DMS114 treated with DMSO at 0.1 percent for 48 hours (cell line): ENCODE data around the gene RPL29.
"Not testable (repeated sequence)": the region's sequence is repeated elsewhere in the genome, so short reads cannot be mapped to it uniquely, and the experiment has no call there.

Experiments used
- DNase-seq: peaks from one replicate; lab custom pipeline; 2025; ENCODE audit not compliant: unreplicated experiment; lab: John Stamatoyannopoulos, UW

The RPL29 gene

DNA sequence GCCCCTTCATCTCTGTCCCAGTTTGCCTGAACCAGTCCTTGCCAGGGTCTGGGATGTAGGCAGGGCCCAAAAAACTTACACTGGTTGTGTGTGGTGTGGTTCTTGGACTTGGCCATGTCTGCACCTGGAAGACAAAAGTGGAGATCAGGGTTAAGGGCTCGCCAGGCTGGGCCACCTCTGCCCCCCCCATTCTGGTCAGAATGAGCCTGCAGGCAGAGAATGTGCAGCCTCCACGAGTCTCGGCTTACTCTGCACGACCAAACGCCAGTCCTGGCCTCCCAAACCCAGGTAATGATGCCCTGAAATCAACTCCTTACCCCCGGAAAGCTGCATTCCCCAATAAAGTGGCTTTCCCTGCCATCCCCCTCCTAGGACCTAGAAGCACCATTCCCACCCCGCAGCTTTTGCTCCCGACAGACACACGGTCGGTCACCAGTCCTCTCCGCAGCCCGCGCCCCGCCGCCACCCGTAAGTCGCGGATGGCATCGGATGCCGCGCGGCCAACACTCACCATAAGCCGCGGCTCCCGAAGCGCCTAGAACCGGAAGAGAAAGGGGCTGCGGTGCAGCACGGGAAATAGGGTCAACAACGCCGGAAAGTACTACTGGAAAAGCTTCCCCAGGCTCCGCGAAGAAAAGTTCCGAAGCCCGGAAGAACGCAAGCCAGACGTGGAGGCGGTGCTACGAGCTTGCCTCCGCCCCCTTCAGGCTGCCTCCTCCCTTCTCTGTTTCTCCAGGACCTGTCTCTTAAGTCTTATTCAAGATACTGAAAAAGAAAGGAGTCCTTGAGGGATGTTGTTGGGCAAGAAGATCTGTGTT lies at the start of gene RPL29:
RPL29 (minus strand) TSS at position 550 of the 818 bp plus-strand sequence; CDS start at position 116, 434 bp downstream.
- peak; percentile 94 for DNase-seq

DNA sequence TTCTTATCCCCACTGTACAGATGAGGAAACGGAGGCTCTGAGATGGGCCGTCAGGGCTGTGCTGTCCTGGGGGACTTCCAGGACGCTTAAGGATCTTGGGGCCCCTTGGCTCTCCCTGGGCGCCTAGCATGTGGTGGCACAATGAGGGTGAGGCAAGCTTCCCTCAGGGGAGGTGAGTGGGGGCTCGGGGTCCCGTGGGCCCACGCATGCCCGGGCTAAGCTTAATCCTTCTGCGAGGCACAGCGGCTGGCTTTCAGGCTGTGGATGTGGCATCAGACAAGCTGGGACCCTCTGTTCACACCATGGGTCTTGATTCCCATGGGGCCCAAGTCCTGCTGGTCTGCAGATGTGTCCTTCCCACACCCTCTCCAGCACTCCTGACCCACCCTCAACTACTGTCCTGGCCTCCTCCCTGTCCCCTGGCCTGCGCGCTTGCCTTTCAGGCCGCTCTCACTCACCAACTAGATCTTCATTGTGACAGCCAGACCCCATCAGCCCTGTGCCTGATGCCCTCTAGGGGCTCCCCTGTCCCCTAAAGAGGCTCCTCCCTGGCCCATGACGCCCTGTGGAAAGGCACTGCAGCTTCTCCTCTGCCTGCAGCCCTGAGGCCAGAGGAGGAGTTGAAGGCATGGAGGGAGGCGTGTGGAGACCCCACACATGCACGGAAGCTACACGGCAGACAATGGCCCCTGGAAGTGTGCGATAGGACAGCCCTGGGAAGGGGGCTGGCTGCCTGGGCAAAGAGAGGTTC lies 49.3 kb upstream of the RPL29 start:
- no peak for DNase-seq

- no peak for DNase-seq
Measured at GRCh38 chr3:52043750-52044149, 48.1 kb upstream of the RPL29 start.

DNA sequence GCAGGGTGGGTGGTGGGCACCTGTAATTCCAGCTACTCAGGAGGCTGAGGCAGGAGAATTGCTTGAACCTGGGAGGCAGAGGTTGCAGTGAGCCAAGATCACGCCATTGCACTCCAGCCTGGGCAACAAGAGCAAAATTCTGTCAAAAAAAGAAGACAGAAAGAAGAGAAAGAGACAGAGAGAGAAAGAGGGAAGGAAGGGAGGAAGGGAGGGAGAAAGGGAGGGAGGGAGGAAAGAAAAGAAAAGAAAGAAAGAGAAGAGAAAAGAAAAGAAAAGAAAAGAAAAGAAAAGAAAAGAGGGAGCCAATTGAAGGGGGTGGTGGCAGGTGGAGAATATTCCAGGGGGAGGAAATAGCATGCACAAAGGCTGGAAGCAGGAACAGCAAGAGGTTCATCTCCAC lies 47.3 kb upstream of the RPL29 start:
- not testable (repeated sequence) for DNase-seq

DNA sequence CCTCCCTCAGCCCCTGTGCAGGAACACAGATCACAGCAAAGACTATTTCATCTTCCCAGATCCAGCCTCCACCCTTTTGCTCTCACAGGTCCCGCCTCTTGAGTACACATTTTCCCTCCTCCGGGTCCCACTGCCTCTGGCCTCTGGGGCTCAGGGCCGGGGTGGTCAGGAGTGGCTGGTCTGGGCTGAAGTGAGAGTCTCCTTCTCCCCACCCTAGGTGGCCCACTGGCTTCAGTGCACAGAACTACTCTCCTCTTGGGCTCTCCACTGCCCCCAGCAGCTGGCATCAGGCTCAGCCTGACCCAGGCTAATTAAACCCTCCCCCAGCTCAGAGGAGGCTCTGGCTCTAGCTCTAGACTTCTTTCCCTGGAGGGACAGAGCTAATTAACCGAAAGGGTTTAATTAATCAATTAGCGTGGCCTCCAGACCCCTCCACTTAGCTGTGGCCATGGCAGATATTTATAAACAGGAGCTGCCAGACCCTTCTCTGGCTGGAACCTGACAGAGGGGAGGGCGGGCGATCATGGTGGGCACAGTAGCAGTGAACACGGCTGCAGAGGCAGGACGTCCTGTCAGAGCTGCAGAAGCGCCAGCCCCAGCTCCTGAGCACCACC lies 45.5 kb upstream of the RPL29 start:
- DNase-seq, result no peak

- no peak for DNase-seq
Measured at GRCh38 chr3:52040600-52040999, 44.9 kb upstream of the RPL29 start.

DNA sequence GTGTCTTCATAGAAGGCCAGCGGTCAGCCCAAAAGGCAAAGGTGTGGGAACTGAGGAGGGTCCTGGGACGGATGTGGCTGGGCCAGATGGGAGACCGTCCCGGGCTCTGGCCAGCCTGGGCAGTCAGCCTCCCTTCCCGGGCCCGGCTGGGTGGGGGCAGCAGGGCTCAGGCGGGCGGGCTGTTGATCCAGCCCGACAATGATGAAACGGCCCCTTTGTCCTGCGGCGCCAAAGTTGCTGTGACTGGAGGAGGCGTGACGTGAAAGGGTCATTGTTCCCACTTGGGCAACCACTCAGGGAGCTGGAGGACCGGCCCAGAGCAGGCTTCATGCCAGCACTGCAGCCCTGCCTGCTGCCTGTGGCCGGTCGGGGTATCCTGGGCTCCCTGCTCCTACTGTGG lies 44.2 kb upstream of the RPL29 start:
- DNase-seq, result no peak

- no peak for DNase-seq
Measured at GRCh38 chr3:52039426-52039825, 43.7 kb upstream of the RPL29 start.

- no peak for DNase-seq
Measured at GRCh38 chr3:52038227-52038626, 42.5 kb upstream of the RPL29 start.

GRCh38 chr3:52037291-52037690 lies 41.6 kb upstream of the RPL29 start:
- DNase-seq, result no peak

DNA sequence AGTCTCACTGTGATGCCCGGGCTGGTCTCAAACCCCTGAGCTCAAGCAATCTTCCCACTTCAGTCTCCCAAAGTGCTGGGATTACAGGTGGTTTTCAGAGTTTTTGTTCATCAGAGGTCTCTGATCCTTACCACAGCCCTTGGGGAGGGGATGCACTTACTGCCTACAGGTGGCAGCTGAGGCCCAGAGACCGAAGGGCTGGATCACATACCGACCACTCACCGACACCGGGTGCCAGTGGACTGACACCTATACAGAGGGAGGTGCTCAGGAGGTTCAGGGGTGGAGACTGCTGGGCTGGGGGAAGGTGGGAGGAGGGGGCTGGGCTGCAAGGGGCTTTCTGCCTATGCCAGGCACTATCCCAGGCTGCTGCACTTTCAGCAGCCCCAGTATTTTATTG lies 41.1 kb upstream of the RPL29 start:
- DNase-seq, result no peak

DNA sequence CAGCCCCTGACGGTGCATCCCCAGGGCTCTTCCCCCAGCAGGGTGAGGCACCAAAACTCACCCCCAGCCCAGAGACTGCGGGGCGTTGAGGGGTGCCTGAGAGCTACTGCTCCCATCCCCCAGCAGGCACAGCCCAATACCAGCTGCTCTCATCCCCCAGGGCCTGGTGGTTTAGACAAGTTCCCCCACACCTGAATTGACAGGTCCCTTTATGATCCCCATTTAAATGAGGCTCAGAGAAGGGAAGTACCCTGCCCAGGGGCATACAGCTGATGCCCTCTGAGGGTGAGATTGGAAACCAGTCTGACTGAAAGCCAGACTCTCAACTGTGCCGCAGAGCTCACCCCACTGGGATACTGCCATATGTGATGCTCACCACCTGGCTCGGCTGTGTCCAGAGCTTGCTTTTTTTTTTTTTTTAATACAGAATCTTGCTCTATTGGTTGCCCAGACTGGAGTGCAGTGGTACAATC lies 40.6 kb upstream of the RPL29 start:
- DNase-seq, result no peak

DNA sequence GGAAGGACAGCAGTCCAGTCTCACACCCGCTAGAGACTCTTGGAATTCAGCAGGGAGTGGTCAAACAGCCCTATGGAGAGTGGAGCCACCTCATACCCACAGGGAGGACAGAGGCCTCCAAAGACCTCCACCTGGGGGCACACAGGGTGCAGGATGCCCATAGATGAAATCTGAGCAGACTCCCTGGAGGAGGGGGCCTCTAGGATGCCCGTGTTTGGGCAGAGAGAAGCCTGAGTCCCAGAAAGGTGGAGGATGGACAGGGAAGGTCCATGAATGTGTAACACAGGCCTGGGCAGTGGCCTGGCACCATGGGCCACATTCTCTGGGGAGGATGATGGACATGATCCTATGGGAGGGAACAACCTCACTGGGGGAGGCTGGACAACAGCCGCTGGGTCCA lies 39.0 kb upstream of the RPL29 start:
- no peak for DNase-seq

- no peak for DNase-seq
Measured at GRCh38 chr3:52034212-52034611, 38.5 kb upstream of the RPL29 start.

- not testable (repeated sequence) for DNase-seq
Measured at GRCh38 chr3:52033748-52034147, 38.1 kb upstream of the RPL29 start.

DNA sequence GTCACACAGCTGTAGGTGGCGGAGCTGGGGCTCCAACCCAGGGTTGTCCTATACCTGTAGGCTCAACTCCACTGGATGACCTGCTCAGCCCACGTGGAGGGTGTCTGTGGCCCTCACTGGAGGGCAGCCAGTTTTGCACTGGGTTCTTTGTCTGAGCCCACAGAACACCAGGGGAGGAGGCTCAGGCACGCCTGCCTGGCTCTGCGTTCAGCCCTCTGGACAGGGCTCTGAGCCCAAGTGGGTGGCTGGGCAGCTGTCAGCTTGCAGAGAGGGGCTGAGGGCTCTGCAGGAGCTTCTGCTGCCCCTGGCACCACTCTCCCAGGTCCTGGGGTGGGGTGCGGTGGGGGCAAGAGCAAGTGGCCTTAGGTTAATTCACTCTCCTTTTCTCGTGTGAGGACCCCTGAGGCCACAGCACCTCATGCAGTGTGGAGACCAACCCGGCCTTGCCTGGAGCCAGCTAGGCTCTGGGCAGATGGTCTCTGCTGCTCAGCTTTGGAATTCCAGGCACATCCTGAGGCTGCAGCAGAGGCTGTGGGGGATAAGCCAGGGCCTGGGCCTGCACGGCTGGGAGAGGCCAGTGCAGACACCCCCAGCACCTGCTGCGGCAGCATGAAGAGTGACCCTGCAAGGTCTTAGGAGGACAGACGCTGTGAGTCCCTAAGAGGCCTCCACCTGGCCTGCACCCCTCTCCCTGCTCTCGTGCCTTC lies 37.2 kb upstream of the RPL29 start:
- DNase-seq, result no peak

DNA sequence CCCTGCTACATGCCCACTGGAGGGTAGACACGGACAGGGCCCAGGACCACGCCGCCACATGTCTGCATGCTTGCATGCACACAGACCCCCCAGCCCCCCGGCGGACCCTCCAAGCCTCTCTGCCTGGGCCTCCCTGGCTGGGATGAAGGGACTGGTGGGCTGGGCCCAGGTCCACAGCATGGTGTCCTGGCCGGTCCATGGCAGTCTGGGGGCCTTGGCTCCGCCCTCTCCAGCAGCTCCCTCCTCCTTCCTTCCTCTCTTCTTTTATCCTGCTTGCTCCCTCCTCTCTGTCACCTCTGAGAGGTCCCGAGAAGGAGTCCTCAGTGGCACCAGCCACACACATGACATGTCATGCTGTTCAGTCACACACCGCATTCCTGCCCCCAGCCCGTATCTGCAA lies 36.2 kb upstream of the RPL29 start:
- DNase-seq, result no peak

- DNase-seq, result no peak
Measured at GRCh38 chr3:52030714-52031310, 35.1 kb upstream of the RPL29 start.

DNA sequence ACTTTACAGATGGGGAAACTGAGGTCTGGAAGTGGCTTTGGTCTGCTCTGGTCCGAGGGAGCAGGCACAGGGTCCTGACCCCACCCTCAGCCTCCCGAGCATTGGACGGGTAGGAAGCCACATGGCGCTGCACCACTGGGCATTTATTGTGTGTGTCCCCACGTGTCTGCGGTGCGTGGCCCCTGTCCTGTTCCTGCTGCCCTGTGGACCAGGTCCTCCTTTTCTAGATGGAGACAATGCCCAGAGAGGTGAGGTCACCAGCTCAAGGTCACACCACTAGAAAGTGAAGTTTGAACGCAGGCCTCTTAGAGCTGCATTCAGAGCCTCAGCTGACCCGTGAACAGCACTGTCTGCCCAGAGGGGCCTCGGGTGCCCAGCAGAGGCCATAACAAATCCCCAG lies 33.8 kb upstream of the RPL29 start:
- no peak for DNase-seq

DNA sequence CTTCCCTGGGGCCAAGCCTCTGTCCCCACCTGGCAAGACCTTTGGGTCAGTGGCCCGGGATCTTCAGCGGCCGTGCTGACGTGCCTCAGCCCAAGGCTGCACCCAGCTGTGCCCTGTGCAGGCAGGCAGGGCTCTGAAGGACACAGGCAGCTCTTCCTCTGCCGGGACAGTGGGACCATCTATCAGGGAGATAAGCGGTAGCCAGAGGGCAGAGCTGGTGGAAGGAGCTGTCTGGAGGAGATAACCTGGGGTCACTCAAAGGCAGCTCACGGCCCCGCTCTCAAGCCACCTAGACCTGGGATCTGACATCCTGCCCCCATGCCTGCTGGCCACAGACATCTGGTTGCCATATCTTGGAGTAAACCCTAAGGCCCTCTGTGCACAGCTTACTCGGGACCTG lies 33.4 kb upstream of the RPL29 start:
- no peak for DNase-seq

GRCh38 chr3:52028572-52028971 lies 32.9 kb upstream of the RPL29 start:
- no peak for DNase-seq
